HepG2 (cell line): ENCODE measurements around the gene TRAPPC10.

Experiments
- DDIT3 ChIP-seq: sonication (generic); formaldehyde crosslinking; IDR thresholded peaks from 2 replicates; pipeline ENCODE4 v1.4.0; 2020; ENCODE audit warnings: mild to moderate bottlenecking, missing genetic modification reagents
- GLMP ChIP-seq: sonication (generic); formaldehyde crosslinking; IDR thresholded peaks from 2 replicates; pipeline ENCODE4 v1.9.0; 2021; ENCODE audit warnings: missing genetic modification reagents, mild to moderate bottlenecking, borderline replicate concordance
- JUNB ChIP-seq: sonication (generic); formaldehyde crosslinking; IDR thresholded peaks from 2 replicates; pipeline ENCODE4 v1.8.0; 2022; ENCODE audit warnings: missing genetic modification reagents, mild to moderate bottlenecking, borderline replicate concordance
- NR2F1 ChIP-seq, 2 experiments: fragments of 450-650 bp in 1 of 2; formaldehyde crosslinking in 1 of 2; IDR thresholded peaks; 2 replicates each; pipeline versions ENCODE4 v1.5.0 to v1.6.1; 2016 to 2020; ENCODE audit warnings: mild to moderate bottlenecking in 1 of 2, missing compliant biosample characterization in 1 of 2, missing genetic modification reagents in 1 of 2, moderate library complexity in 1 of 2
- PAX8 ChIP-seq: sonication (generic); formaldehyde crosslinking; IDR thresholded peaks from 2 replicates; pipeline ENCODE4 v1.8.0; 2022; ENCODE audit warnings: mild to moderate bottlenecking, missing genetic modification reagents, borderline replicate concordance
- POLR2AphosphoS5 ChIP-seq: IDR thresholded peaks from 2 replicates; pipeline ENCODE4 v1.6.1; 2012; ENCODE audit warnings: low read depth, low read length
- RAD21 ChIP-seq: fragments of 450-650 bp; formaldehyde crosslinking; IDR thresholded peaks from 2 replicates; pipeline ENCODE4 v1.5.0; 2020; ENCODE audit warnings: mild to moderate bottlenecking
- SNAPC4 ChIP-seq: sonication (generic); formaldehyde crosslinking; IDR thresholded peaks from 2 replicates; pipeline ENCODE4 v1.4.0; 2020; ENCODE audit warnings: mild to moderate bottlenecking, missing genetic modification reagents
- TIGD3 ChIP-seq: sonication (generic); formaldehyde crosslinking; IDR thresholded peaks from 2 replicates; pipeline ENCODE4 v1.5.1; 2020; ENCODE audit warnings: mild to moderate bottlenecking, missing genetic modification reagents, borderline replicate concordance
- ZNF407 ChIP-seq: sonication (generic); formaldehyde crosslinking; IDR thresholded peaks from one replicate; pipeline ENCODE4 v1.5.1; 2020; ENCODE audit warnings: mild to moderate bottlenecking, missing genetic modification reagents; ENCODE audit errors: not compliant biosample characterization

- TF ChIP-seq RAD21 (no peak), DDIT3 (CRISPR knock-in tag) (no peak), NR2F1 (CRISPR knock-in tag; IDR thresholded peaks at IDR 0.05) (no peak), PAX8 (CRISPR knock-in tag) (no peak), ZNF407 (CRISPR knock-in tag) (no peak), JUNB (CRISPR knock-in tag) (no peak), TIGD3 (CRISPR knock-in tag) (no peak), POLR2AphosphoS5 (no peak), SNAPC4 (no peak), GLMP (no peak)
These were observed 34.6 kb downstream of the TRAPPC10 start for GRCh38 chr21:44046734-44047133.
